HG02885 (cell line): ENCODE measurements around the gene ACAN.

Experiments
- ATAC-seq: cut with Tn5 transposase; IDR thresholded peaks from one replicate; pipeline ENCODE4 v1.9.1; 2021; ENCODE audit warnings: mild to moderate bottlenecking; ENCODE audit not compliant: unreplicated experiment, poor library complexity

Gene ACAN

GRCh38 chr15:88913017-88913849 is 110.0 kb downstream of the ACAN start, which contains the start of gene MFGE8:
MFGE8 (minus strand) TSS chr15:88913379; CDS start chr15:88913319, 60 bp downstream.
- peak; percentile 77 for ATAC-seq

- no peak for ATAC-seq
Measured at GRCh38 chr15:88913850-88914169, 110.6 kb downstream of the ACAN start.

GRCh38 chr15:88915354-88915753 is 112.1 kb downstream of the ACAN start:
- no peak for ATAC-seq

GRCh38 chr15:88917760-88918159 is 114.5 kb downstream of the ACAN start:
- no peak for ATAC-seq

- ATAC-seq, result no peak
Measured at GRCh38 chr15:88918738-88919137, 115.5 kb downstream of the ACAN start.

GRCh38 chr15:88920186-88920891 is 117.1 kb downstream of the ACAN start:
- ATAC-seq, result no peak

GRCh38 chr15:88920892-88921435 is 117.7 kb downstream of the ACAN start:
- ATAC-seq, result peak; percentile 88
